H1 (cell line): ENCODE data around the gene MRPL43. TPM values are rescaled to one million over a fixed set of nuclear protein-coding genes. Genes with fewer than 3 reads are reported as not detected.

Source experiments
- GTF2F1 ChIP-seq: IDR thresholded peaks from 2 replicates; pipeline ENCODE4 v1.6.1; 2012; ENCODE audit warnings: low read depth, low read length, improper control_type of control experiment, borderline replicate concordance
- MAX ChIP-seq: IDR thresholded peaks from 2 replicates; pipeline ENCODE4 v1.6.1; 2012; ENCODE audit warnings: inconsistent platforms
- RXRA ChIP-seq: IDR thresholded peaks from 2 replicates; pipeline ENCODE4 v1.6.1; 2011; ENCODE audit warnings: low read depth, mild to moderate bottlenecking, low read length, moderate library complexity; ENCODE audit not compliant: insufficient read depth
- polyA plus RNA-seq, 7 experiments: library from polyadenylated mRNA; depleted of rRNA in 3 of 7; stranded (reverse) in 5 of 7; unstranded in 2 of 7; fragments of >200 nt in 5 of 7; fragments of 200-250 nt in 2 of 7; gene quantifications; 1 replicate in 5 of 7; 2 replicates in 1 of 7; 4 replicates in 1 of 7; pipeline versions ENCODE4 v1.2.1 to v1.2.3, GENCODE V29; 2011 to 2013; ENCODE audit warnings: missing spikeins in 2 of 7, mixed read lengths in 2 of 7
- total RNA-seq: library from RNA; stranded (reverse); fragmentation: NEBNext Ultra II Directional; extraction: Animal tissue kit (Norgen Biotek cat#: 25700); gene quantifications from 2 replicates; pipeline ENCODE4 v1.2.1, GENCODE V29; 2021
- TF ChIP-seq, protein P1 (sequence below): fragments of 300-600 bp; sonication (generic); IDR thresholded peaks from 2 replicates; pipeline ENCODE4 v1.7.1; 2012; ENCODE audit warnings: low read length, moderate library complexity, mild to moderate bottlenecking, inconsistent platforms; ENCODE audit not compliant: insufficient replicate concordance

MRPL43 gene
- total and polyA plus RNA-seq, 2 of the 8 experiments (the other 6 are each of a cell fraction or from before 2014, with no cell fraction given) = 74.1 to 149 TPM

DNA sequence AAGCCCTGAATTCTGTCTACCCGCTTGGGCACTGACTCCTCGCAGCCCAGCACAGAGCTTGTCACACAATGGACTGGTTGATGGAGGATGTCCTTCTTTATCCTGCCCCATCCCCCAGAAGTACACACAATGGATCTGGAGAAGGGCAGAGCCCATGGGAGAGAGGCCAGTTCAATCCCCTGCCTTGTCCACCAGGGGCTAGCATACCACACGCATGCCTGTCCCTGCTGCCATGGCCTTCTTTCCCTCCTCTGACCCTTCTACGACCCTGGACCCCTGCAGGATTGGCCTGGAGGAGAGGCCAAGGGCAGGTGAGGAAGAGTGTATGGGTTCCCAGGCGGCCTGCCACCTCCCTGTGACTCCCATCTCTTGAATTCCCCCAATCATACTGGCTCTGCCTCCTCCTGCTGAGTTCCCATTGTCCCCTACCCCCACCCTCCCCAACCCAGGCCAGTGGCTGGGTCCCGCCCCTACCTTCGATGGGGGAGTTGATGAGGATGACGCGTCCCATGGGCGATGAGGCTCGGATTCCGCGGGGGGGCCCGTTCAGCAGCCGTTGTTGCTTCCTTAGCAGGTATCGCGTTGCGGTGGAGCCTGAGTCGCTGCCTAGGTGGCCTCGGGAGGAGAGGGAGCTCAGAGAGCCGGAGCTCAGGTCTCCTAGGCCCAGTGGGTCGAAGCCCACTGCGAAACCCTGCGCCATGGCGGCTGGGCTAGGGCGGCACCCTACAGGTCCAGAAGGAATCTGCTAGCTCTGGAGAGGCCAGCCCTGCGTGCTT lies 42.4 kb upstream of the MRPL43 start (continued):
- TF ChIP-seq MAX = peak; percentile 49; the same call in 1 of the 2 replicates
- no peak for TF ChIP-seq GTF2F1
- TF ChIP-seq, protein P1, sequence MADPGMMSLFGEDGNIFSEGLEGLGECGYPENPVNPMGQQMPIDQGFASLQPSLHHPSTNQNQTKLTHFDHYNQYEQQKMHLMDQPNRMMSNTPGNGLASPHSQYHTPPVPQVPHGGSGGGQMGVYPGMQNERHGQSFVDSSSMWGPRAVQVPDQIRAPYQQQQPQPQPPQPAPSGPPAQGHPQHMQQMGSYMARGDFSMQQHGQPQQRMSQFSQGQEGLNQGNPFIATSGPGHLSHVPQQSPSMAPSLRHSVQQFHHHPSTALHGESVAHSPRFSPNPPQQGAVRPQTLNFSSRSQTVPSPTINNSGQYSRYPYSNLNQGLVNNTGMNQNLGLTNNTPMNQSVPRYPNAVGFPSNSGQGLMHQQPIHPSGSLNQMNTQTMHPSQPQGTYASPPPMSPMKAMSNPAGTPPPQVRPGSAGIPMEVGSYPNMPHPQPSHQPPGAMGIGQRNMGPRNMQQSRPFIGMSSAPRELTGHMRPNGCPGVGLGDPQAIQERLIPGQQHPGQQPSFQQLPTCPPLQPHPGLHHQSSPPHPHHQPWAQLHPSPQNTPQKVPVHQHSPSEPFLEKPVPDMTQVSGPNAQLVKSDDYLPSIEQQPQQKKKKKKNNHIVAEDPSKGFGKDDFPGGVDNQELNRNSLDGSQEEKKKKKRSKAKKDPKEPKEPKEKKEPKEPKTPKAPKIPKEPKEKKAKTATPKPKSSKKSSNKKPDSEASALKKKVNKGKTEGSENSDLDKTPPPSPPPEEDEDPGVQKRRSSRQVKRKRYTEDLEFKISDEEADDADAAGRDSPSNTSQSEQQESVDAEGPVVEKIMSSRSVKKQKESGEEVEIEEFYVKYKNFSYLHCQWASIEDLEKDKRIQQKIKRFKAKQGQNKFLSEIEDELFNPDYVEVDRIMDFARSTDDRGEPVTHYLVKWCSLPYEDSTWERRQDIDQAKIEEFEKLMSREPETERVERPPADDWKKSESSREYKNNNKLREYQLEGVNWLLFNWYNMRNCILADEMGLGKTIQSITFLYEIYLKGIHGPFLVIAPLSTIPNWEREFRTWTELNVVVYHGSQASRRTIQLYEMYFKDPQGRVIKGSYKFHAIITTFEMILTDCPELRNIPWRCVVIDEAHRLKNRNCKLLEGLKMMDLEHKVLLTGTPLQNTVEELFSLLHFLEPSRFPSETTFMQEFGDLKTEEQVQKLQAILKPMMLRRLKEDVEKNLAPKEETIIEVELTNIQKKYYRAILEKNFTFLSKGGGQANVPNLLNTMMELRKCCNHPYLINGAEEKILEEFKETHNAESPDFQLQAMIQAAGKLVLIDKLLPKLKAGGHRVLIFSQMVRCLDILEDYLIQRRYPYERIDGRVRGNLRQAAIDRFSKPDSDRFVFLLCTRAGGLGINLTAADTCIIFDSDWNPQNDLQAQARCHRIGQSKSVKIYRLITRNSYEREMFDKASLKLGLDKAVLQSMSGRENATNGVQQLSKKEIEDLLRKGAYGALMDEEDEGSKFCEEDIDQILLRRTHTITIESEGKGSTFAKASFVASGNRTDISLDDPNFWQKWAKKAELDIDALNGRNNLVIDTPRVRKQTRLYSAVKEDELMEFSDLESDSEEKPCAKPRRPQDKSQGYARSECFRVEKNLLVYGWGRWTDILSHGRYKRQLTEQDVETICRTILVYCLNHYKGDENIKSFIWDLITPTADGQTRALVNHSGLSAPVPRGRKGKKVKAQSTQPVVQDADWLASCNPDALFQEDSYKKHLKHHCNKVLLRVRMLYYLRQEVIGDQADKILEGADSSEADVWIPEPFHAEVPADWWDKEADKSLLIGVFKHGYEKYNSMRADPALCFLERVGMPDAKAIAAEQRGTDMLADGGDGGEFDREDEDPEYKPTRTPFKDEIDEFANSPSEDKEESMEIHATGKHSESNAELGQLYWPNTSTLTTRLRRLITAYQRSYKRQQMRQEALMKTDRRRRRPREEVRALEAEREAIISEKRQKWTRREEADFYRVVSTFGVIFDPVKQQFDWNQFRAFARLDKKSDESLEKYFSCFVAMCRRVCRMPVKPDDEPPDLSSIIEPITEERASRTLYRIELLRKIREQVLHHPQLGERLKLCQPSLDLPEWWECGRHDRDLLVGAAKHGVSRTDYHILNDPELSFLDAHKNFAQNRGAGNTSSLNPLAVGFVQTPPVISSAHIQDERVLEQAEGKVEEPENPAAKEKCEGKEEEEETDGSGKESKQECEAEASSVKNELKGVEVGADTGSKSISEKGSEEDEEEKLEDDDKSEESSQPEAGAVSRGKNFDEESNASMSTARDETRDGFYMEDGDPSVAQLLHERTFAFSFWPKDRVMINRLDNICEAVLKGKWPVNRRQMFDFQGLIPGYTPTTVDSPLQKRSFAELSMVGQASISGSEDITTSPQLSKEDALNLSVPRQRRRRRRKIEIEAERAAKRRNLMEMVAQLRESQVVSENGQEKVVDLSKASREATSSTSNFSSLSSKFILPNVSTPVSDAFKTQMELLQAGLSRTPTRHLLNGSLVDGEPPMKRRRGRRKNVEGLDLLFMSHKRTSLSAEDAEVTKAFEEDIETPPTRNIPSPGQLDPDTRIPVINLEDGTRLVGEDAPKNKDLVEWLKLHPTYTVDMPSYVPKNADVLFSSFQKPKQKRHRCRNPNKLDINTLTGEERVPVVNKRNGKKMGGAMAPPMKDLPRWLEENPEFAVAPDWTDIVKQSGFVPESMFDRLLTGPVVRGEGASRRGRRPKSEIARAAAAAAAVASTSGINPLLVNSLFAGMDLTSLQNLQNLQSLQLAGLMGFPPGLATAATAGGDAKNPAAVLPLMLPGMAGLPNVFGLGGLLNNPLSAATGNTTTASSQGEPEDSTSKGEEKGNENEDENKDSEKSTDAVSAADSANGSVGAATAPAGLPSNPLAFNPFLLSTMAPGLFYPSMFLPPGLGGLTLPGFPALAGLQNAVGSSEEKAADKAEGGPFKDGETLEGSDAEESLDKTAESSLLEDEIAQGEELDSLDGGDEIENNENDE = no peak
- peak; percentile 93; the same call in 1 of the 2 replicates for TF ChIP-seq RXRA
